ENCODE data around the gene FAIM2.

FAIM2 gene

DNA sequence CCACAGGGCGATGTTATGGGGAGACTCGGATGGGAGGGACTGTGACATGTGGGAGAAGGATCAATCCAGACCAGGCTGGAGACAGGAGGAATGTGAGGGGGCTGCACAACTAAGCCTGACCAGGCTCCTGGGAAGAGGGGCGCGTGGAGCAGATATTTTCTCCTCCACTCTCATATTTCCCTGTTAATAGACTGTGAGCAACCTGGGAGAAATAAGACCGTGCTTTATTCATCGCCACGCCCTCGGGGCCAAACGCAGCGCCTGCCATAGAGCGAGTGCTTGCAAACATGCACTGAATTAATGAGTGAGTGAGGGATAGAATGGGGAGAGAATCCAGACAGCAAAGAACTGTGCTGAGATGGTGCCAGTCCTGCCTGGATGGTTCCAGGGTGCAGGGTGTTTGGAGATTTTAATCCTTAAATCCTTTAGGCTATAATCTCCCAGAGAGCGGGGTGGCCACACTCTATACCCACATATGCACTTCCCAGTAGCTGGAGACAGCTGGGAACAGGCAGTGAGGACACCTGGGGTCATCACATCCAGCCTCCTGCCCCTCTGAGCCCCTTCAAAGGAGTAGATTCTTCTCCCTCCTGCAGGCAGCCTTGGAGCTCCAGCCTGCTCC lies 13.6 kb upstream of the FAIM2 start:
- DNase-seq (ENCODE audit: low spot score), result no peak

GRCh38 chr12:49916129-49916919 lies 12.6 kb upstream of the FAIM2 start:
- no peak for DNase-seq (ENCODE audit: low spot score)

DNA sequence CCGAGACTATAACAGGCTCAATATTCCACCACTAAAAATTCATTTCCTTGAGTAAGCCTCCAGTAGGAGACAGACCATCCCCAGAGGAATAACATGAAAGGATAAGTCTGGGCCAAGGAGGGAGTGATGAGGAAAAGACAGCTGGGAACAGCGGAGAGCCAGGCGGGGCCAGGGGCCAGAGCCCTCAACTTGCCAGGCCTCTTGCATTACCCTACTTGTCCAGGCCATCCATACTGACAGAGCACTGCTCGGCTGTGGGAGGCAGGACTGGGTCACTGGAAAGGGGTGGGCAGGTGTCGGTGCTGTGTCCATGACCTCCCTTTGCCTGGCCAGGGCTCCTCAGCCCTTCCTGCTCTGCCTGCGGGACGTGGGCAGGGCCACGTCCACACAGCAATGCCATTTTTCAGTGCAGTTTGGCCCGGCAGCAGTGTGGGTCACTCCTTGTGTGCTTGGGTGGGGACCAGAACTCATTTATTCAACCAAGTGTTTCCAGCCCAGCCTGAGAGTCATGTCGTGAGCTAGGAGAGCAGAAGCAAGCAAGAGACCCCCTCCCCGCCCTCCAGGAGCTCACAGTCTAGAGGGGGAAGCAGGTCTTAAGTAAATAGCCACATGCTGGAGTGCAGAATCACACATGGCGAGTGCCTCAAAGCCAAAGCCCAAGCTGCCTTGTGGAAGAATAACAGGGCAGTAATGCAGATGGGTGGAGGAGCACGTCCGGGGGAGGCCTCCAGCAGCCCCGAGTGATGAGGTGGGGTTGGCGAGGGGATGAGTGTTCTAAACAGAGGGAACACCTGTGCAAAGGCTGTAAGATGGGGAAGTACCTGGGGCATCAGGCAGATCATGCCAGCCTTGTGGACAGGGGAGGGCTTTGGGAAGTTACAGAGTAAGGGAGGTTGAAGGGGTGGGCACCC lies 8.9 kb upstream of the FAIM2 start:
- DNase-seq (ENCODE audit: low spot score), result no peak

DNA sequence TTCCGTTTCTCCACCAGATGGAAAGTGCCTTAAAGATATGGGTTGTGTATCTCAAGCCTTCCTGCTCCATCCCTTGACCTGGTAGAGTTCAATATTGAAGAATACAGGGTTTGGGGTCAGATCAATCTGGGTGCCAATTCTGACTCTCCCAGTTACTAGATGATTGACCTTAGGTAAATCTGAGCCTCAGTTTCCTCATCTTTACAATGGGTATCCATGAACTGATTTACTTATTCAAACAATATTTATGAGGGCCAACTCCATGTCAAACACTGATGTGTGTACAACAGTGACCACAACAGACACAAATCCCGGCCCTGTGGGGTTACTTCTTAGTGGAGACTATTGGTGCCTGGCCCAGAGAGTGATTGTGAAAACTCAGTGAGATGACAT lies 7.5 kb upstream of the FAIM2 start:
- no peak for DNase-seq (ENCODE audit: low spot score)

DNA sequence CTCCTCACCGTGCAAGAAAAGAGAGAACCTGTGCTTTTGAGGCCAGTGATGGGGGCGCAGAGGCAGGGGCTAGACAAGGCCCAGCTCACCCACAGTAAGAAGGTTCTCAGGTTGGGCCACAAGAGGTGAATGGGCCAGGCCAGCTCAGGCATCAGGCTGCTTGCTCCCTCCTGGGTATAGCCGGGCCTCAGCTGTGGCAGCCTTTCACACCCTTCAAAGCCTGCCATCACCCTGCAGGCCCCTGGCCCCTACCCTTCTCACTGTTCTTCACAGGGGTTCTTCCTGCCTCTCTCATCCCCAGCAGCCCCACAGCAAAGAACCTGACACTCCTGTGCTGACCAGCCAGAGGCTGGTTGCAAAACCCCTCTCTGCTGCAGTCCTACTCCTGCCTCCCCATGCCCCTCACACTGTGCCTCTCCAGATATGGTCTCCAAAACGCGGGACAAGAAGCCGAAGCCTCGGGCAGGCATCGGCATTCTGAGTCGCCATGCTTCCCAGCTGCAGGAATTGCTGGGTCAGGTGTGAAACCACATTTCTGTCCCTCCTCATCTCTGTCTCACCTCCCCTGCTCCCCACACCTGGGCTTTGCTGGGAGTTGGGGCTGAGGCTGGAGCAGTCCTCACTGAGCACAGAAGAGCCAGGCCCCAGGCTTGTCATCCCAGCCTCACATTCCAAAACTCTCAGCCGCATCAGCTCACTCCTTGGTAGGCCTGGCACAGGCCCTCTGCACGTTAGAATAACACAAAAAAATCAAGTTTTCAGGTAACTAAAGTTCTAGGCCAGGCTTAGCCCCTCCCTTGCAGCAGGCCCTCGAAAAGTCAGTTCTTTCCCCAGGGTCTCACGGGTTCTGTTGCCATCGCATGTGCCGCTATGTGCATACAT lies 6.9 kb upstream of the FAIM2 start:
- DNase-seq (ENCODE audit: low spot score), result no peak

DNA sequence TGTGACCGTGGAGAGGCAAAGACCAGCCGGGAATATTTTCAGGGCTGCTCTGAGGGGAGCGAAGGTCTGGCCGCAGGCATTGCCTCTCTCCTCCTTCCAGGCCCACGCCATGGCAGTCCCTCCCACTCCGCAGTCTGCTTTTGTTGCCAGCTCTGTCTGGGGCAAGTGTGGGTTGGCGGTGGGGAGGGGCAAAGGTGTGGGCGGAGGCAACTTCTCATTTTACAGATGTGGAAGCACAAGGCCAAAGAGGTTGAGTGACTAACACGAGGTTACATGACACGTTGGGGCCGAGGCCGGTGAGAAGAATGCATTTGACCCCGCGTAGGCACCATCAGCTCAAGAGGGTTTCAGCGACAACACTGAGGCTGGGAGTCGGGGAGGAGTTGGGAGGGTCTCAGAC lies 6.1 kb upstream of the FAIM2 start:
- no peak for DNase-seq (ENCODE audit: low spot score)

GRCh38 chr12:49909356-49909755 lies 5.7 kb upstream of the FAIM2 start:
- DNase-seq (ENCODE audit: low spot score), result no peak

DNA sequence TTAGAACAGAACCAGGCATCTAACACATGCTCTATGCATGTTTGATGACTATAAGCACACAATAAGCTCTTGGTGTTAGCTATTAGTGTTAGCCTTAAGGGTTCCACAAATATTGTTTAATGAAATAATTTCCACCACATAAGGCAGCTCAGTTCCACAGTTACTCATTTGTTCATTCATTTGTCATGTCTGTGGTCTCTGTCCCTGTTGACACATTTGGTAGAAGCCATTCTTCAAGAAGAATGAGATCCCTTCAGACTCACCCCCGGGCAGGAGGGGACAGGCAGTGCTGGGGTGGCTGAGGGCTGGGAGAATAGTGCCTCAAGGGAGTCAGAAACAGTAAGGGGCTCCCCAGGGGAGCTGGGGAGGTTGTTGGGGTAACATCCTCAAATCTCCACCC lies 3.7 kb upstream of the FAIM2 start:
- DNase-seq (ENCODE audit: low spot score), result no peak

DNA sequence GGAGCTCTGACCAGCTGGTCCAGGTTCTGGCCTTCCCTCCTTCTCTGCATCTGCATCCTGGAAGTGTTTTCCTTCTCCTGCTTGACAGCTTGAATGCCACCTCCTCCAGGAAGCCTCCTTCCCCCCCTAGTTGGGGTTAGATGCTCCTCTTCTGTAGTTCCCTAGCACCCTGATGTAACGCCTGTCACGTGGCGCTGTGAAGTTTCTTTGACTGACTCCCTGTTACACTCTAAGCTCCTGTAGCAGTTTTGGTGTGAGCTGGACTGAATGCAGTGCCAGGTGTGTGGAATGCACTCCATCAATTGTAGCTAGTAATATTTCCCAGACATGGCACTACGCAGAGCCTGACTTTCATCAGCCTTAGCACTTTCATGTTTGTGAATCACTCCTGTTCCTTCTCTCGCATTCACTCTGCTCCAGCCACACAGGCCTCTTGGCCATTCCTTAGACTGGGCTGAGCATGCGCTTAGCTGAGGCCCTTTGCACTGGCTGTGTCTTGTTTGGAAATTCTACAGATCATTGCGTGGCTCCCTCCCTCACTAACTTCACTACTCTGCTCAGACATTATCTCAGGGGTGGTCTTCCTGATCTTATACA lies 2.1 kb upstream of the FAIM2 start:
- no peak for DNase-seq (ENCODE audit: low spot score)

DNA sequence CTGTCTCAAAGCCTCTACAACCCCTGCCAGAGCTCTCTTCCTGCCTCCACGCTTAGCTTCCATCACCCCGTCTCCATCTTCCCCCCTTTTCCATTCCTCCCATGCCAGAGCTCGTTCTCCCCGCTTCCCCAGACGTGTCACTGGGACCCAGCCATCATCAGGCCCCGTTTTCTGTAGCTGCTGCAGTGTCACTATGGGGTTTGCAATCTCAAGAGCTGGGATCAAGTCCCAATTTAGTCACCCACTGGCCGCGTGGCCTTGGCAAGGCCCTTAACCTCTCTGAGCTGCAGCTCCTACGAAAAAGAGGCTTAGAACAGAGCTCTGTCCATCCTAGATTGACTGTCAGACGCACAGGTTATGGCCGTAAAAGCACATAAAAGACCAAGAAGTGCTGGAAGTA lies 901 bp upstream of the FAIM2 start:
- DNase-seq (ENCODE audit: low spot score), result no peak

DNA sequence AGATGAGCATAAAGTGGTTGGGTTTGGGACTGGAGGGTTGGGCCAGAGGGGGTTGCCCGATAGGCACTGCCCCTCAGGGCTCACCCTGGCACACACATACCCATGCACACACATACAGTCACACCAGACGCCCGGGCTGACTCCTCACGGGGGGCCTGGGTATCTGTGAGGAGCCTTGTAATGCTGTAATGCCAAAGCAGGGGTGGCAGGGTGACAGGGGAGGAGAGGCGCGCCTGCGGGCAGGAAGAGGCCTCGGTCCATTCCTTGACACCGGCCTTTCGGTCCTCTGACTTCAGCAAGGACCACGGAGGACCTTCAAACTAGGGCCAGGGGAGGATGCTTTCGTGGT lies 375 bp downstream of the FAIM2 start:
- no peak for DNase-seq (ENCODE audit: low spot score)

DNA sequence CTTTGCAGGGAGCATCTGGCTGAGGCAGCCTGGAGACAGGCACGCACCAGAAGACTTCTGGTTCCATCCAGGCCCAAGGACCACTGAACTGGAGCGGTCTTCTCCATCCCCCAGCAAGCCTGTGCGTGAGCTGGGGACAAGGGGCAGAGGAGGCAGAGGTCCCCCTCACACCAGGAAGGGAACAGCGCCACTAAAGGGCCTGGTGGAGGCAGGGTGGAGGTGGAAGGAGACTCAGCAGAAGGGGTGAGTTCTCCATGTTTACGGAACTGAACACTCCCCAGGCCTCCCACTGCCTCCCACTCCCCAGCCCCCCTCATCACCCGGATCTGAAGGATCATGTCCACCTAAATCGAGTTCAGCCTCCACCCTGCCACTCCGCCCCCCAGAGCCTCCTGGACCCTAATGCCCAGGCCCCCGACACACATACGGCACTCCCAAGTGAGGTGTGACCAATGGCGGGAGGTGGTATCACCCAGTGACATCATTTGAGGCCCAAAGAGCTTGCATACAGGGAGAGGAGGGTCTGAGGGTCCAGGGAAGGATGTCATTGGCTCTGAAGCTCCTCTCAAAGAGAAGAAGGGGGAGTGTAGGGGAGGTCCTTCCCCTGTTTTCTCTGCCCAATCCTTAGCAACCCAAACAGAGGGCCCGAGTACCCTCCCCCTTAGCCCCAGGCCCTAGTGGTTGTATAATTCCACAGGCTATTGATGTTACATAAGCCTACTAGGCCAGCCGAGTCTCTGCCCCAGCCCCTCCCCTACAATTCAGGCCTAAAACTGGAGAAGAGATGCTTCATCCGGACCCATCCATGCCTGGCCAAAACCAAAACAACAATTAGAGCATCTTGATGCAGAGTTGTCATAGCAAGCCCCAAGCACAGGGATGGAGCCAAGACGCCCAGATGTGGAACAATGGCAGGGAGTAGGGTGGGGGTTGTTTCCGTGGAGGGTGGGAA lies 1.0 kb downstream of the FAIM2 start:
- no peak for DNase-seq (ENCODE audit: low spot score)

DNA sequence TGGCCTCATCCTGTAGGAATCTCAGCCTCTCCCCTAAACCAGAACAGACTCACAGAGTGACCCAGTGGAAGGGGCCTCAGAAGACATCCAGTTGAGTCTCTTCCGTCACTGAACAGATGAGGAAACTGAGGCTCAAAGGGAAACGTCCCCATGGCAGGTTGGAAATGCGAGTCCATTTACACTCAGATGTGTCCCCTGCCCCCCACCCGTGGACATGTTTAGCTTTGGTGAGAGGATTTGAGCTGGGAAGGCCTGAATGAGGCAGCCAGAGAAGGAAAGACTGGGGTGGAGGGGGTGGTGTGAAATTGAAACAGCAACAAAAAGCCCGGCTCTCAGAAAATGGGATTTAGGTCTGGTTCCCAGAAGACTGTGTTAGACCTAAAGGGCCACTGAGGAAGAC lies 1.7 kb downstream of the FAIM2 start:
- no peak for DNase-seq (ENCODE audit: low spot score)

- DNase-seq (ENCODE audit: low spot score), result no peak
These were observed 2.7 kb downstream of the FAIM2 start for GRCh38 chr12:49901026-49901425.

DNA sequence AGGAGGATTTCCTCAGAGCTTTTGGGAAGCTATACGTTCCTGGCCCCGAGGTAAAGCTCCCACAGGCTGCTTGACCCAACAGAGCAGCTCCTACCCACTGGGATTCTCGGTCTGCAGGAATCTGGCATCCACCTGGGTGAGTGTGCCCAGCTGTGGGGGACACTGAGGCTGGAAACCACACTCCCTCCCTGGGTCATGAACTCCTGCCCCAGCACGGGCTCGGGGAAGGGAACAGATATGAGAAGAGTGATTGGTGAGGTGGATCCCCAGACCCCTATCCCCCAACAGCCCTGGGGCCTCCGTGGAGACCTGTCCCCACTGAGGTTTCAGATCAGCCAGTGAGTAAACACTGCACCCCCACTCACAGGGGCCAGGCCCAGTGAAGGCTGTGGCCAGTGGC lies 3.3 kb downstream of the FAIM2 start:
- DNase-seq (ENCODE audit: low spot score), result no peak

GRCh38 chr12:49899921-49900320 lies 3.8 kb downstream of the FAIM2 start:
- DNase-seq (ENCODE audit: low spot score), result no peak

GRCh38 chr12:49899286-49899843 lies 4.3 kb downstream of the FAIM2 start:
- no peak for DNase-seq (ENCODE audit: low spot score)

DNA sequence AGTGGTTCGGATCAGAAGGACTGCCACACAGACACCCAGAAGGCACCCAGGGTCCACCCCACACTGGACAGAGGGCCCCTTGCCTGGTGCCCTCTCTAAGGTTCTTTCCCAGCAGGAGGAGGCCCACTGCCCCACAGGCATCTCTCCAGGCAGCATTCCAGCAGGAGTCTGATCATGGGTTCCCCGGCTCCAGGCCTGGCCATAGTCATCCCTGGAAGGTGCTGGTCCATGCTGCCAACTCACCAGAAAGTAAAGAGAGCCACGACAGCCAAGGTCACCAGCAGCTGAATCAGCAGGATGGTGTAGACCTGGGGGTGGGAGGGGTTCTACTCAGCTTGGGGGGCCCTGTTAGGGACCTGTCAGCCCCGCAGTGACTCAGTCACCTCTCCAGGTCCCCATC lies 6.4 kb downstream of the FAIM2 start:
- DNase-seq (ENCODE audit: low spot score), result no peak

DNA sequence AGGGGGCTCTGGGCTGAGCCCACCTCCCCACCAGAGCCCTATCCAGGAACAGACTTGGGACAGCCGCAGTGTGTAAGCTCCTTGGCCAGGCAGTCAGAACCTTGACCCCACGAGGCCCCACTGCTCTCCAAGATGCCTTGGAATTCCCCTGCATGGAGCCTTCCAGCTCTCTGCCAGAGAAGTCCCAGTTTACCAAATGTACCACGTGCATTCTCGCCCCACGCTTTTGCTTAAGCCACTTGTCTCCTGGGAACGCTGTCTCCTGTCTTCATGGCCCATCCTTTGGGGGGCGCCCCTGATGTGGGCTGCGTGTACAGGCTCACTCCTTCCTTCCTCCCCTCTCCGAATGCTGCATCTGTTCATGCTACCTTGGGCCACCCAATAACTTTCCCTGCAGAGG lies 7.9 kb downstream of the FAIM2 start:
- DNase-seq (ENCODE audit: low spot score), result no peak

DNA sequence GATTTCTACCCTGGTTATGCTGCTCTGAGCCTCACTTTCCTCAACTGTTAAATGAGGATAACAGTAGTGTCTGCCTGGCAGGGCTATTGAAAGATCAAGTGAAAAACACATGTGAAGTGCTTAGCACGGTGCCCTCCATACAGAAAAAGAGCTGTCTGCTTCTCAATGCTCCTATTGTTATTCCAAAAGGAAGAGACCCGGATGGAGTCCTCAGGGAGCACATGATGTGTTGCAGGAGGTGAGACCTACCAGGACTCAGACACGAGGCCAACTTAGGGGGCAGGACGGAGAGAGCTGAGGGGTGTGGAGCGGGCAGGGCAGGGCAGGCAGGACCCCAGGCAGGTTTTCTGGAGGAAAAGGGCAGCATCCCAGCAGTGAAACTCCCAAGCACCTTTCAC lies 8.9 kb downstream of the FAIM2 start:
- no peak for DNase-seq (ENCODE audit: low spot score)

Measured in kidney capillary endothelial cell (primary cell).